ENCODE data around the gene HOXB2.
A peak's percentile ranks its signal among the peaks of the same experiment; 100 is the strongest.

Gene HOXB2

DNA sequence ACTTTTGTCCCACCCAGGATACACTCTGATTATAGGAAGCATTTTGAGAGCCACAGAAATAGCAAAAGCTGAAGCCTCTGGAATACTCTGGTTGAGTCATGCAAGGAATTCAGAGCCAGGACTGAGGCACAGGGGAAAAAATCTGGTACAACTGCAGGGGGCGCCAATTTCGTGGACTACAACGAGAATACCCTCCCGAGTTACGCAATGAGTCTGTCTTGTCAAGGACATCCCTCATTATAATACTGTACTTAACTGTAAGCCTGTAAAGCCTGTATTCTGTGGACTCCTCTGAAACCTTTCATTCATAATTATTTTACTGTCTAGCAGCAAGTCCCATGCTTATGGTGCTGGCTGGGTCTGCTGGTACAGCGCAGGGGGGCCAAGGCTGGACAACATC, 21.9 kb downstream of the HOXB2 start:
- Histone ChIP-seq H3K27ac (ENCODE audit: low read depth, low read length) (no peak overlapping the region), H3K9ac (ENCODE audit: low read length) (no peak overlapping the region), H3K36me3 (ENCODE audit: control insufficient read depth, insufficient read depth, low read length) (no peaks in the 10 kb centered on the region), H2AK5ac (ENCODE audit: low read length) (no peak overlapping the region), H3K4me3 (ENCODE audit: low read length) (no peak overlapping the region), H3K4me2 (ENCODE audit: low read length) (no peak overlapping the region), H3K79me2 (ENCODE audit: control insufficient read depth, insufficient read depth, low read length) (no peaks in the 10 kb centered on the region), H3K4ac (ENCODE audit: low read depth, low read length) (no peak overlapping the region), H3K56ac (ENCODE audit: low read length) (no peak overlapping the region), H4K5ac (ENCODE audit: low read length) (no peak overlapping the region), H2BK15ac (replicated peaks; ENCODE audit: low read depth) (no peak overlapping the region), H4K8ac (ENCODE audit: low read depth, low read length) (no peak overlapping the region), H3K4me1 (ENCODE audit: control insufficient read depth, low read depth, low read length) (peaks cover 4% of the 10 kb centered on the region), H3K79me1 (ENCODE audit: low read length) (no peaks in the 10 kb centered on the region), H3K27me3 (ENCODE audit: insufficient read depth, low read length, poor library complexity) (peaks cover 31% of the 10 kb centered on the region), H2BK120ac (ENCODE audit: low read depth, low read length) (no peak overlapping the region), H3K18ac (ENCODE audit: low read length) (no peak overlapping the region), H3K23ac (ENCODE audit: low read length) (no peak overlapping the region), H2BK5ac (ENCODE audit: low read length) (no peak overlapping the region)
- no CpG with 5 or more reads among the region's 6 CpGs for WGBS (ENCODE audit: extremely low coverage, insufficient coverage, low lambda C conversion rate)
- no peak for DNase-seq

DNA sequence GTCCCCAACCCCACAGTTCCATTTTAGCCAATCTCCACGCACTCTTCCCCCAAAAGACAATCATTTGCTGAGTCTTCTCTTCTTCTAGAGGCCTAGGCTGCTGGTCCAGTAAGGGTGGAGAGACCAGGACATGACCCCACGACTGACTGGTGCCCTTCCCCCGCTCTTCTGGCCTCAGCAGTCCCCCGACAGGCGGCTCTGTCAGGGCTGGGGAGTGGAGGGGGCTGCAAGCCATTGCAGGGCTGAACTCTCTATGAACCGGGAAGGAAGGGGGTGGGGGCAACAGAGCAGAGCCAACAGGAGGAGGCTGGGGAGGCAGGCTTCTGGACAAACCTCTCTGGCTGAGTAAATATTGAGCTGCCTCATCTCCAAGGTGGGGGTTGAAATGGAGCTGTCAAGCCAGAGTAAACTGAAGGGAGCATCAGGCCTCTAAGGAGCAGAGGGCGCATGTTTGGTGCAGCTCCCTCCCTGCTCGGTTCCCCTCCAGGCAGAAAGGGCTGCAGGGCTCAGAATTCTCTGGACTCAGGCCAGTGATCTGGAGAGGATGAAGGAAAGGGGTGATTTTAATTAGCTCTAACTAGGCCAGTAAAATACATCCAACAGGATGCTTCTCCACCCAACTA, 22.8 kb downstream of the HOXB2 start:
- no peak overlapping the region for H2BK120ac ChIP-seq (ENCODE audit: low read depth, low read length)
- no peaks in the 10 kb centered on the region for H3K79me2 ChIP-seq (ENCODE audit: control insufficient read depth, insufficient read depth, low read length)
- no CpG with 5 or more reads among the region's 8 CpGs for WGBS (ENCODE audit: extremely low coverage, insufficient coverage, low lambda C conversion rate)
- H3K4me3 ChIP-seq (ENCODE audit: low read length): no peak overlapping the region
- H3K4me2 ChIP-seq (ENCODE audit: low read length): no peak overlapping the region
- no peak overlapping the region for H2AK5ac ChIP-seq (ENCODE audit: low read length)
- no peak overlapping the region for H2BK15ac ChIP-seq (replicated peaks; ENCODE audit: low read depth)
- H3K36me3 ChIP-seq (ENCODE audit: control insufficient read depth, insufficient read depth, low read length): no peaks in the 10 kb centered on the region
- no peaks in the 10 kb centered on the region for H3K79me1 ChIP-seq (ENCODE audit: low read length)
- H3K27me3 ChIP-seq (ENCODE audit: insufficient read depth, low read length, poor library complexity): peaks cover 27% of the 10 kb centered on the region
- H3K9ac ChIP-seq (ENCODE audit: low read length): no peak overlapping the region
- no peak overlapping the region for H3K23ac ChIP-seq (ENCODE audit: low read length)
- H4K8ac ChIP-seq (ENCODE audit: low read depth, low read length): no peak overlapping the region
- H2BK5ac ChIP-seq (ENCODE audit: low read length): no peak overlapping the region
- H3K18ac ChIP-seq (ENCODE audit: low read length): no peak overlapping the region
- H3K27ac ChIP-seq (ENCODE audit: low read depth, low read length): no peak overlapping the region
- H3K4me1 ChIP-seq (ENCODE audit: control insufficient read depth, low read depth, low read length): peaks cover 1% of the 10 kb centered on the region
- no peak overlapping the region for H4K5ac ChIP-seq (ENCODE audit: low read length)
- no peak overlapping the region for H3K4ac ChIP-seq (ENCODE audit: low read depth, low read length)
- H3K56ac ChIP-seq (ENCODE audit: low read length): peak overlapping the region; percentile 7
- no peak for DNase-seq

DNA sequence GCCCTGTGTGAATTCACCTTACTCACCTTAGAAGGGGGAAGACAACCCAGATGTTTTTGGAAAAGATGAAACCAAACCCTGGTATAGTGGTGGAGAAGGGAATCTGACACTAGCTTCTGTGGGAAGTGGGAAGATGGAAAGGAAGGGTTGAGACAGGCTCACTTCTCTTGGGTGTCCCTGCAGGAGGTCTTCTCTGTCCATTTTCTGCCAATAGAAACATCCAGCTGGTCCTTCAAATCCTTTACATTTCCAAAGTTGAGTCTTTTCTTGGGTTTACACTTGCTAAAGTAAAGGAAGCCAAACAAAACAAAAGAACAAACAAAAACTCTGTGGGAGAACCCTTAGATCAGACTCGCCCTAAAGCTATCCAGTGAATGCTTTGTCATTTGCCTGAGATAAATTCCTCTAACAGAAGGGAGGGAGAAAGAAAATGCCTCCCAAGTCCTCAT, 24.3 kb downstream of the HOXB2 start:
- H3K23ac ChIP-seq (ENCODE audit: low read length): no peak overlapping the region
- H3K79me1 ChIP-seq (ENCODE audit: low read length): no peaks in the 10 kb centered on the region
- H4K8ac ChIP-seq (ENCODE audit: low read depth, low read length): no peak overlapping the region
- no peak overlapping the region for H4K5ac ChIP-seq (ENCODE audit: low read length)
- H3K56ac ChIP-seq (ENCODE audit: low read length): no peak overlapping the region
- no peak overlapping the region for H3K4me2 ChIP-seq (ENCODE audit: low read length)
- DNase-seq: no peak
- H2BK120ac ChIP-seq (ENCODE audit: low read depth, low read length): no peak overlapping the region
- H2AK5ac ChIP-seq (ENCODE audit: low read length): no peak overlapping the region
- no peak overlapping the region for H3K4me3 ChIP-seq (ENCODE audit: low read length)
- H3K27ac ChIP-seq (ENCODE audit: low read depth, low read length): no peak overlapping the region
- no peak overlapping the region for H3K9ac ChIP-seq (ENCODE audit: low read length)
- H3K4me1 ChIP-seq (ENCODE audit: control insufficient read depth, low read depth, low read length): no peaks in the 10 kb centered on the region
- WGBS (ENCODE audit: extremely low coverage, insufficient coverage, low lambda C conversion rate): no CpG with 5 or more reads among the region's 1 CpG
- H3K27me3 ChIP-seq (ENCODE audit: insufficient read depth, low read length, poor library complexity): peaks cover 18% of the 10 kb centered on the region
- no peaks in the 10 kb centered on the region for H3K79me2 ChIP-seq (ENCODE audit: control insufficient read depth, insufficient read depth, low read length)
- H2BK5ac ChIP-seq (ENCODE audit: low read length): no peak overlapping the region
- no peak overlapping the region for H3K18ac ChIP-seq (ENCODE audit: low read length)
- H3K36me3 ChIP-seq (ENCODE audit: control insufficient read depth, insufficient read depth, low read length): no peaks in the 10 kb centered on the region
- no peak overlapping the region for H3K4ac ChIP-seq (ENCODE audit: low read depth, low read length)
- no peak overlapping the region for H2BK15ac ChIP-seq (replicated peaks; ENCODE audit: low read depth)

DNA sequence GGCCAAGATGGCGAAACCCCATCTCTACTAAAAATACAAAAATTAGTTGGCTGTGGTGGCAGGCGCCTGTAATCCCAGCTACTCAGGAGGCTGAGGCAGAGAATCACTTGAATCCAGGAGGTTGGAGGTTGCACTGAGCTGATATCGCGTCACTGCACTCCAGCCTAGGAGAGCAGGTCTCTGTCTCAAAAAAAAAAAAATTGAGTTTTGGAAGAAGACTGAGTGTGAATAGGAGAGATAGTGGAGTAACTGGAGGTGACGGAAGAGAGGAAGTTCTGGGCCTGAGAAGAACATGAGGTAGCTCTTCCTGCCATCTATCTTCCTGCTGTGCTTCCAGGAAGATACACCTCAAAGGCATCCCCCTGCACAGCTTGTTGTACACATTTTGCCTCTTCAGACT, 25.5 kb downstream of the HOXB2 start:
- Histone ChIP-seq H4K8ac (ENCODE audit: low read depth, low read length) (no peak overlapping the region), H3K23ac (ENCODE audit: low read length) (no peak overlapping the region), H3K36me3 (ENCODE audit: control insufficient read depth, insufficient read depth, low read length) (no peaks in the 10 kb centered on the region), H3K4me2 (ENCODE audit: low read length) (no peak overlapping the region), H3K56ac (ENCODE audit: low read length) (no peak overlapping the region), H2BK120ac (ENCODE audit: low read depth, low read length) (no peak overlapping the region), H3K4me3 (ENCODE audit: low read length) (no peak overlapping the region), H3K18ac (ENCODE audit: low read length) (no peak overlapping the region), H2AK5ac (ENCODE audit: low read length) (no peak overlapping the region), H3K79me1 (ENCODE audit: low read length) (no peaks in the 10 kb centered on the region), H3K4ac (ENCODE audit: low read depth, low read length) (no peak overlapping the region), H3K79me2 (ENCODE audit: control insufficient read depth, insufficient read depth, low read length) (no peaks in the 10 kb centered on the region), H4K5ac (ENCODE audit: low read length) (no peak overlapping the region), H2BK15ac (replicated peaks; ENCODE audit: low read depth) (no peak overlapping the region), H3K4me1 (ENCODE audit: control insufficient read depth, low read depth, low read length) (no peaks in the 10 kb centered on the region), H3K27me3 (ENCODE audit: insufficient read depth, low read length, poor library complexity) (peaks cover 14% of the 10 kb centered on the region), H2BK5ac (ENCODE audit: low read length) (no peak overlapping the region), H3K27ac (ENCODE audit: low read depth, low read length) (no peak overlapping the region), H3K9ac (ENCODE audit: low read length) (no peak overlapping the region)
- no peak for DNase-seq
- WGBS (ENCODE audit: extremely low coverage, insufficient coverage, low lambda C conversion rate): no CpG with 5 or more reads among the region's 5 CpGs

DNA sequence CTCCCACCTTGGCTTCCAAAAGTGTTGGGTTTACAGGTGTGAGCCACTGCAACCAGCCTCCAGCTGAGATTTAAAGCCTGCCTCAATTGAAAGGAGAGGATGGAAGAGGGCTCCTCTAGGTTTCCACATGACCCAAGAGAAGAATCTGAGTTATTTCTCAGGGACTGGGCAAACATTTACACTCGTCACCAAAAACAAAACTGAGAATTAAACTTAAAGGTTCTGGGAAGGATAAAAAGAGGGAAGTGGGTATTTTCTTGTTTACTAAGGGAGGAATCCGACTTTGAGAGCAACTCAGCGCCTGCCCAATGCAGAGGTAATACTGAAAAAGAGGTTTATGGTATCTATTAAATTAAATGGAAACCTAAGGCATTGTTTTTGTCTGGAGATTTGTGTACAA, 27.4 kb downstream of the HOXB2 start:
- Histone ChIP-seq H3K4me3 (ENCODE audit: low read length) (no peak overlapping the region), H2BK15ac (replicated peaks; ENCODE audit: low read depth) (no peak overlapping the region), H4K8ac (ENCODE audit: low read depth, low read length) (no peak overlapping the region), H3K27ac (ENCODE audit: low read depth, low read length) (no peak overlapping the region), H3K4me2 (ENCODE audit: low read length) (no peak overlapping the region), H3K56ac (ENCODE audit: low read length) (no peak overlapping the region), H2AK5ac (ENCODE audit: low read length) (no peak overlapping the region), H3K27me3 (ENCODE audit: insufficient read depth, low read length, poor library complexity) (peaks cover 2% of the 10 kb centered on the region), H3K23ac (ENCODE audit: low read length) (no peak overlapping the region), H3K18ac (ENCODE audit: low read length) (no peak overlapping the region), H3K79me2 (ENCODE audit: control insufficient read depth, insufficient read depth, low read length) (no peaks in the 10 kb centered on the region), H3K36me3 (ENCODE audit: control insufficient read depth, insufficient read depth, low read length) (no peaks in the 10 kb centered on the region), H3K4ac (ENCODE audit: low read depth, low read length) (no peak overlapping the region), H3K79me1 (ENCODE audit: low read length) (no peaks in the 10 kb centered on the region), H4K5ac (ENCODE audit: low read length) (no peak overlapping the region), H3K4me1 (ENCODE audit: control insufficient read depth, low read depth, low read length) (no peaks in the 10 kb centered on the region), H2BK5ac (ENCODE audit: low read length) (no peak overlapping the region), H3K9ac (ENCODE audit: low read length) (no peak overlapping the region), H2BK120ac (ENCODE audit: low read depth, low read length) (no peak overlapping the region)
- no peak for DNase-seq
- WGBS (ENCODE audit: extremely low coverage, insufficient coverage, low lambda C conversion rate): no CpG with 5 or more reads among the region's 3 CpGs
